ENCODE measurements around the gene PABPN1L.

The PABPN1L gene

GRCh38 chr16:88888057-88888456 lies 21.6 kb upstream of the PABPN1L start:
- WGBS (ENCODE audit: extremely low coverage, insufficient coverage, low lambda C conversion rate), result no CpG with 5 or more reads among the region's 14 CpGs
- Histone ChIP-seq H4K8ac (ENCODE audit: low read depth, low read length) (no peak overlapping the region), H3K56ac (ENCODE audit: low read length) (no peak overlapping the region), H3K4ac (ENCODE audit: low read depth, low read length) (no peak overlapping the region), H3K4me1 (ENCODE audit: control insufficient read depth, low read depth, low read length) (no peaks in the 10 kb centered on the region), H3K4me3 (ENCODE audit: low read length) (no peak overlapping the region), H3K23ac (ENCODE audit: low read length) (no peak overlapping the region), H3K27me3 (ENCODE audit: insufficient read depth, low read length, poor library complexity) (no peaks in the 10 kb centered on the region), H3K4me2 (ENCODE audit: low read length) (no peak overlapping the region), H3K27ac (ENCODE audit: low read depth, low read length) (no peak overlapping the region), H2BK5ac (ENCODE audit: low read length) (no peak overlapping the region), H3K79me1 (ENCODE audit: low read length) (no peaks in the 10 kb centered on the region), H3K79me2 (ENCODE audit: control insufficient read depth, insufficient read depth, low read length) (no peaks in the 10 kb centered on the region), H3K36me3 (ENCODE audit: control insufficient read depth, insufficient read depth, low read length) (no peaks in the 10 kb centered on the region), H4K5ac (ENCODE audit: low read length) (no peak overlapping the region), H2AK5ac (ENCODE audit: low read length) (no peak overlapping the region), H2BK120ac (ENCODE audit: low read depth, low read length) (no peak overlapping the region), H3K9ac (ENCODE audit: low read length) (no peak overlapping the region), H3K18ac (ENCODE audit: low read length) (no peak overlapping the region), H2BK15ac (replicated peaks; ENCODE audit: low read depth) (no peak overlapping the region)
- DNase-seq, result no peak

DNA sequence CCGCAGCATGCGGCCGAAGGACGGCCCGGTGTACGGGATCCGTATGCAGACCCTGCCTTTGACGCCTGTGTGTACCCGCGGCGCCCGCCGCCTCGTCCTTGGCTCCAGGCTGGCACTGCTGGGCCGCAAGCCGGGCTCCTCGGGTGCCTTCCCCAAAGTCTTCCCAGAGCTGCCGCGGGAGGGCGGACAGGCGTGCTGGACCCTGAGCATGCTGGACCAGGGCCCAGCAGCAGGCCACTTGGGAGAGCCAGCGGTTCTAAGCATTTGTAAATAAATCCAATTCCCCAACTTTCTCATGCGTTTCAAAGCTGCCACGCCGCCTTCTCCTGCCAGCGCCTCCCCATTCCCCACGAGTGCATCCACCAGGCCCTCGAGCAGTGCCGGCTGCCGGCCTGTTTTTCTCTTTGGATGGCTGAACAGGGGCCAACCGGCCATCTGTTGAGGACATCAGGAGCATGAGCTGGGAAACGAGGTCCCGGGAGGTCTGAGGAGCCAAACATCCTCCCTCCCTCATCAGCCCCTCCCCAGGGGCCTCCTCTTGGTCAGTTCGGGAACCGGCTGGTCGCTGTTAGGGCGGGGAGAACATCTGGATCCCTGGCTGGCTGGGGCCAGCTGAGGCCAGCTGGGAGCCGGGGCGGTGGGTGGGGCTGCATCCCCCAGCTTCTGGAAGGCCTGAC lies 20.5 kb upstream of the PABPN1L start:
- Histone ChIP-seq H3K23ac (ENCODE audit: low read length) (no peak overlapping the region), H2BK120ac (ENCODE audit: low read depth, low read length) (no peak overlapping the region), H3K4me3 (ENCODE audit: low read length) (no peak overlapping the region), H4K8ac (ENCODE audit: low read depth, low read length) (no peak overlapping the region), H3K36me3 (ENCODE audit: control insufficient read depth, insufficient read depth, low read length) (no peaks in the 10 kb centered on the region), H3K4me1 (ENCODE audit: control insufficient read depth, low read depth, low read length) (no peaks in the 10 kb centered on the region), H3K56ac (ENCODE audit: low read length) (no peak overlapping the region), H3K18ac (ENCODE audit: low read length) (no peak overlapping the region), H3K79me2 (ENCODE audit: control insufficient read depth, insufficient read depth, low read length) (no peaks in the 10 kb centered on the region), H2BK5ac (ENCODE audit: low read length) (no peak overlapping the region), H3K27me3 (ENCODE audit: insufficient read depth, low read length, poor library complexity) (no peaks in the 10 kb centered on the region), H3K9ac (ENCODE audit: low read length) (no peak overlapping the region), H2BK15ac (replicated peaks; ENCODE audit: low read depth) (no peak overlapping the region), H3K4me2 (ENCODE audit: low read length) (no peak overlapping the region), H3K79me1 (ENCODE audit: low read length) (no peaks in the 10 kb centered on the region), H3K27ac (ENCODE audit: low read depth, low read length) (no peak overlapping the region), H4K5ac (ENCODE audit: low read length) (no peak overlapping the region), H3K4ac (ENCODE audit: low read depth, low read length) (no peak overlapping the region), H2AK5ac (ENCODE audit: low read length) (no peak overlapping the region)
- DNase-seq, result no peak
- no CpG with 5 or more reads among the region's 39 CpGs for WGBS (ENCODE audit: extremely low coverage, insufficient coverage, low lambda C conversion rate)

- Histone ChIP-seq H4K5ac (ENCODE audit: low read length) (no peak overlapping the region), H2AK5ac (ENCODE audit: low read length) (no peak overlapping the region), H3K79me1 (ENCODE audit: low read length) (no peaks in the 10 kb centered on the region), H3K56ac (ENCODE audit: low read length) (no peak overlapping the region), H3K4ac (ENCODE audit: low read depth, low read length) (no peak overlapping the region), H4K8ac (ENCODE audit: low read depth, low read length) (no peak overlapping the region), H3K9ac (ENCODE audit: low read length) (no peak overlapping the region), H3K4me2 (ENCODE audit: low read length) (no peak overlapping the region), H3K18ac (ENCODE audit: low read length) (no peak overlapping the region), H3K23ac (ENCODE audit: low read length) (no peak overlapping the region), H3K4me3 (ENCODE audit: low read length) (no peak overlapping the region), H2BK5ac (ENCODE audit: low read length) (no peak overlapping the region), H3K79me2 (ENCODE audit: control insufficient read depth, insufficient read depth, low read length) (no peaks in the 10 kb centered on the region), H3K27ac (ENCODE audit: low read depth, low read length) (no peak overlapping the region), H3K27me3 (ENCODE audit: insufficient read depth, low read length, poor library complexity) (no peaks in the 10 kb centered on the region), H3K36me3 (ENCODE audit: control insufficient read depth, insufficient read depth, low read length) (no peaks in the 10 kb centered on the region), H3K4me1 (ENCODE audit: control insufficient read depth, low read depth, low read length) (no peaks in the 10 kb centered on the region), H2BK15ac (replicated peaks; ENCODE audit: low read depth) (no peak overlapping the region), H2BK120ac (ENCODE audit: low read depth, low read length) (no peak overlapping the region)
- no CpG with 5 or more reads among the region's 15 CpGs for WGBS (ENCODE audit: extremely low coverage, insufficient coverage, low lambda C conversion rate)
- DNase-seq, result no peak
Measured at GRCh38 chr16:88886420-88886844, 20.0 kb upstream of the PABPN1L start.

GRCh38 chr16:88885693-88886280 lies 19.3 kb upstream of the PABPN1L start:
- Histone ChIP-seq H3K56ac (ENCODE audit: low read length) (no peak overlapping the region), H3K4me2 (ENCODE audit: low read length) (no peak overlapping the region), H3K4me1 (ENCODE audit: control insufficient read depth, low read depth, low read length) (no peaks in the 10 kb centered on the region), H3K79me2 (ENCODE audit: control insufficient read depth, insufficient read depth, low read length) (no peaks in the 10 kb centered on the region), H3K4ac (ENCODE audit: low read depth, low read length) (no peak overlapping the region), H4K8ac (ENCODE audit: low read depth, low read length) (no peak overlapping the region), H2BK120ac (ENCODE audit: low read depth, low read length) (no peak overlapping the region), H3K4me3 (ENCODE audit: low read length) (no peak overlapping the region), H2AK5ac (ENCODE audit: low read length) (no peak overlapping the region), H3K27ac (ENCODE audit: low read depth, low read length) (no peak overlapping the region), H3K9ac (ENCODE audit: low read length) (no peak overlapping the region), H3K27me3 (ENCODE audit: insufficient read depth, low read length, poor library complexity) (no peaks in the 10 kb centered on the region), H2BK5ac (ENCODE audit: low read length) (no peak overlapping the region), H3K18ac (ENCODE audit: low read length) (no peak overlapping the region), H3K36me3 (ENCODE audit: control insufficient read depth, insufficient read depth, low read length) (no peaks in the 10 kb centered on the region), H3K23ac (ENCODE audit: low read length) (no peak overlapping the region), H2BK15ac (replicated peaks; ENCODE audit: low read depth) (no peak overlapping the region), H4K5ac (ENCODE audit: low read length) (no peak overlapping the region), H3K79me1 (ENCODE audit: low read length) (no peaks in the 10 kb centered on the region)
- no CpG with 5 or more reads among the region's 28 CpGs for WGBS (ENCODE audit: extremely low coverage, insufficient coverage, low lambda C conversion rate)
- DNase-seq, result no peak

- no peaks in the 10 kb centered on the region for H3K27me3 ChIP-seq (ENCODE audit: insufficient read depth, low read length, poor library complexity)
- no peak overlapping the region for H4K5ac ChIP-seq (ENCODE audit: low read length)
- H2BK5ac ChIP-seq (ENCODE audit: low read length), result no peak overlapping the region
- no peak for DNase-seq
- H3K4me3 ChIP-seq (ENCODE audit: low read length), result no peak overlapping the region
- H3K4ac ChIP-seq (ENCODE audit: low read depth, low read length), result no peak overlapping the region
- H3K56ac ChIP-seq (ENCODE audit: low read length), result no peak overlapping the region
- H3K4me1 ChIP-seq (ENCODE audit: control insufficient read depth, low read depth, low read length), result no peaks in the 10 kb centered on the region
- H3K79me2 ChIP-seq (ENCODE audit: control insufficient read depth, insufficient read depth, low read length), result no peaks in the 10 kb centered on the region
- H3K23ac ChIP-seq (ENCODE audit: low read length), result no peak overlapping the region
- no peaks in the 10 kb centered on the region for H3K79me1 ChIP-seq (ENCODE audit: low read length)
- no peak overlapping the region for H3K4me2 ChIP-seq (ENCODE audit: low read length)
- no CpG with 5 or more reads among the region's 39 CpGs for WGBS (ENCODE audit: extremely low coverage, insufficient coverage, low lambda C conversion rate)
- no peak overlapping the region for H2BK120ac ChIP-seq (ENCODE audit: low read depth, low read length)
- H2BK15ac ChIP-seq (replicated peaks; ENCODE audit: low read depth), result no peak overlapping the region
- H3K36me3 ChIP-seq (ENCODE audit: control insufficient read depth, insufficient read depth, low read length), result no peaks in the 10 kb centered on the region
- H3K27ac ChIP-seq (ENCODE audit: low read depth, low read length), result no peak overlapping the region
- H4K8ac ChIP-seq (ENCODE audit: low read depth, low read length), result no peak overlapping the region
- no peak overlapping the region for H2AK5ac ChIP-seq (ENCODE audit: low read length)
- H3K9ac ChIP-seq (ENCODE audit: low read length), result no peak overlapping the region
- no peak overlapping the region for H3K18ac ChIP-seq (ENCODE audit: low read length)
Measured at GRCh38 chr16:88884569-88885271, 18.3 kb upstream of the PABPN1L start.

All from mesendoderm (in vitro differentiated cells).